NB4 (cell line): ENCODE measurements around the gene MUC5B.

Source experiments
- MYC ChIP-seq: IDR thresholded peaks from 2 replicates; pipeline ENCODE4 v1.6.1; 2011; ENCODE audit warnings: low read depth, low read length
- POLR2A ChIP-seq: IDR thresholded peaks from 2 replicates; pipeline ENCODE4 v1.6.1; 2011; ENCODE audit warnings: mild to moderate bottlenecking; ENCODE audit not compliant: insufficient read length; ENCODE audit errors: extremely low read depth
- TF ChIP-seq, protein P1 (sequence below): IDR thresholded peaks from one replicate; pipeline ENCODE4 v1.5.1; 2012; ENCODE audit warnings: low read depth, low read length

DNA sequence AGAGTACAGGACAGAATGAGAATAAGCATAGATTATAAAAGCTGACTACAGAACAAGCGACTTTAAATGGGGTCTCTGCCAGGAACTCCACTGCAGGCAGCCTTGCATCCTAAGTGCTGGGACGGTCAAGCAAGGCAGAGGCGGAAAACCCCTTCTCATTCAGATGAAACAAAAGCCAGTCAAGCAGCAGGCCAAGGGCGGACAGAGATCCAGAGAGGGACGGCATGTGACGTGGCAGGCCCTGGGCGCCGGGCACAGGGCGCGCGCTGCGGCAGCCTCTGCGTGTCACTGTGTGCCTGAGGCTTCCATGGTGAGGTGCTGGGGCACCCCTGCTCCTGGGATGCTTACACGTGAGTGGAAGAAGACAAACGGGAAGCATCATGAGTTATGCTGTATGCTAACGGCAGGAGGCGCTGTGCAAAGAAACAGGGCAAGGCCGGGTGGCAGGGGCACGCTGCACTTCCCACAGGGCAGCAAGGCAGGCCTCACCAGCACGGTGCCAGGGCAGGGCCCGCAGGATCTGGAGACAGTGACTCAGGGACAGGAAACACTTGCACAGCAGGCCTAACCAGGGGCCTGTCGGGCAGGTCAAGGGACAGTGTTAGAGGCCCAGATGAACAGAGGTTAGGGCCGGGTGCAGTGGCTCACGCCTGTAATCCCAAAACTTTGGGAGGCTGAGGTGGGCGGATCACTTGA lies 80.4 kb downstream of the MUC5B start:
- TF ChIP-seq, protein P1, sequence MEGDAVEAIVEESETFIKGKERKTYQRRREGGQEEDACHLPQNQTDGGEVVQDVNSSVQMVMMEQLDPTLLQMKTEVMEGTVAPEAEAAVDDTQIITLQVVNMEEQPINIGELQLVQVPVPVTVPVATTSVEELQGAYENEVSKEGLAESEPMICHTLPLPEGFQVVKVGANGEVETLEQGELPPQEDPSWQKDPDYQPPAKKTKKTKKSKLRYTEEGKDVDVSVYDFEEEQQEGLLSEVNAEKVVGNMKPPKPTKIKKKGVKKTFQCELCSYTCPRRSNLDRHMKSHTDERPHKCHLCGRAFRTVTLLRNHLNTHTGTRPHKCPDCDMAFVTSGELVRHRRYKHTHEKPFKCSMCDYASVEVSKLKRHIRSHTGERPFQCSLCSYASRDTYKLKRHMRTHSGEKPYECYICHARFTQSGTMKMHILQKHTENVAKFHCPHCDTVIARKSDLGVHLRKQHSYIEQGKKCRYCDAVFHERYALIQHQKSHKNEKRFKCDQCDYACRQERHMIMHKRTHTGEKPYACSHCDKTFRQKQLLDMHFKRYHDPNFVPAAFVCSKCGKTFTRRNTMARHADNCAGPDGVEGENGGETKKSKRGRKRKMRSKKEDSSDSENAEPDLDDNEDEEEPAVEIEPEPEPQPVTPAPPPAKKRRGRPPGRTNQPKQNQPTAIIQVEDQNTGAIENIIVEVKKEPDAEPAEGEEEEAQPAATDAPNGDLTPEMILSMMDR = no peak
- TF ChIP-seq POLR2A (no peak), MYC (no peak)
